Keratinocyte (primary cell): ENCODE data around the gene ARVCF.

Source experiments
- CTCF ChIP-seq, 3 experiments: IDR thresholded peaks in 1 of 3; conservative IDR thresholded peaks in 1 of 3; optimal IDR thresholded peaks in 1 of 3; 2 replicates in 2 of 3; 3 replicates in 1 of 3; pipeline versions ENCODE3 to v1.5.1; 2011; ENCODE audit warnings: low read length in 3 of 3, mild to moderate bottlenecking in 3 of 3, moderate library complexity in 2 of 3, control low read depth in 1 of 3, inconsistent platforms in 1 of 3; ENCODE audit not compliant: insufficient read depth in 2 of 3; ENCODE audit errors: extremely low read depth in 1 of 3
- EZH2 ChIP-seq: IDR thresholded peaks from one replicate; pipeline ENCODE4 v1.6.1; 2012; ENCODE audit warnings: inconsistent platforms, mild to moderate bottlenecking, low read length, moderate library complexity

DNA sequence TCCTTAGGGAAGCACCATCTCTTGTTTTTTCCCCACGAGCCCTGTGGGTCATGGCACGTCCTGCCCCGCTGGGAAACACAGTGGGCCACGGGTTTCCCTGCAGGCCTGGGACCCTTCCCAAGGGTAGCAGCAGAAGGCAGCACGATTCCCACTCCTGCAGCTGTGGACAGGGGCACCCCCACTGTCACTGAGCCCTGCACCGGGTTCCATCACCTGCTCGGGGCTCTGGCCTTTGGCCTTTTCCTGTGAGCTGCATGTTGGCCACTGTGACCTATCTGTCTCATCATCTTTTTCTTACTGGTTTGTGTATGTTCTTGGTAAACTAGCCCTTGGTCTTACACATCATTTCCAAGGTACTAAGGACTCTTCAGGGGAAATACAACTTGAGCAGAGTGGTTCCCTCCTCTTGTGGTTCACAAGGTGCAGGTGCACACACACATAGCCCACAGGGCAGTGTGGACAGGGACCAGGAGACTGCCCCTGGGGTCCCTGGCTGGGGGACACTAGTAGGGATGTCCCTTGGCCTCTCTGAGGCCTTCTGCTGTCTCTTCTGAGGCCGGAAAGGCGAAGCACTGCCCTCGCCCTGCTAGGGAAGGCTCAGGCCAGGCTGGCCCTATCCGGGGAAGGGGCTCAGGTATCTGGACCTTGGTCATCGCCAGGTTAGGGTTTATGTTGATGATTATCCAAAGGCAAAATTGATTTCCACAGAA, 56.0 kb downstream of the ARVCF start:
- TF ChIP-seq EZH2, result no peak
- TF ChIP-seq CTCF (optimal IDR thresholded peaks at IDR 0.05 in 1 of 3, IDR thresholded peaks at IDR 0.05 in 1 of 3, conservative IDR thresholded peaks at IDR 0.05 in 1 of 3; ENCODE audit: extremely low read depth in 1 of 3, insufficient read depth in 2 of 3, low read length in 3 of 3), result no peak
